Measurements from ENCODE around the gene TSPAN16.

TSPAN16 gene

GRCh38 chr19:11335449-11336146 is 39.6 kb downstream of the TSPAN16 start:
- Histone ChIP-seq H3K4me2 (ENCODE audit: low read depth, low read length) (no peak overlapping the region), H3F3A (ENCODE audit: insufficient read depth, low read length) (no peaks in the 10 kb centered on the region), H3K4me1 (ENCODE audit: low read length) (peaks cover 5% of the 10 kb centered on the region; the same call in 1 of the 2 replicates), H3K36me3 (replicated peaks; ENCODE audit: insufficient read depth, low read length) (no peaks in the 10 kb centered on the region), H2AFZ (ENCODE audit: low read length) (no peak overlapping the region), H3K27me3 (replicated peaks; ENCODE audit: insufficient read depth, low read length) (no peaks in the 10 kb centered on the region), H3K9me2 (replicated peaks; ENCODE audit: insufficient read depth, low read length) (no peaks in the 10 kb centered on the region), H3K4me3 (ENCODE audit: low read length) (no peak overlapping the region), H3K27ac (ENCODE audit: low read length) (no peak overlapping the region), H3K79me2 (ENCODE audit: low read length) (no peaks in the 10 kb centered on the region), H3K9me3 (replicated peaks; ENCODE audit: insufficient read depth, low read length) (no peaks in the 10 kb centered on the region), H3K9ac (ENCODE audit: low read length) (no peak overlapping the region), H4K20me1 (ENCODE audit: insufficient read depth, low read length) (no peaks in the 10 kb centered on the region)
- TF ChIP-seq CTCF (IDR thresholded peaks at IDR 0.05; ENCODE audit: low read length) (no peak), EZH2 (optimal IDR thresholded peaks at IDR 0.05; ENCODE audit: low read depth, low read length) (no peak), EZH2phosphoT487 (IDR thresholded peaks at IDR 0.05; ENCODE audit: low read length) (no peak)
- DNase-seq, result no peak

DNA sequence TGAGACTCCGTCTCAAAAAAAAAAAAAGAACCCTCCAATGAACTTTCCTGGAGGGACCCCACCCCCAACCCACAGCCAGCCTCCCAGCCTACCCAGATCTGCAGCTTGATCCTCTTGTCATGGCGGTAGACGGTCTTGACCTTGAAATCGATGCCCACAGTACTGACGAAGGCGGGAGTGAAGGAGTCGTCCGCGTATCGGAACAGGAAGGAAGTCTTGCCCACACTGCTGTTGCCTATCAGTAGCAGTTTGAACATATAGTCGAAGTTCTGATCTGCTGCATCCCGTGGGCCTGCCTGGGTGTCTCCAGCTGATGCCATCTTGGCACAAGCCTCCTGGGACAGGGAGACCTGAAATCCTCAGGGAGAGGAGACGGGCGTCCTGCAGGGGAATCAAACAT is 41.1 kb downstream of the TSPAN16 start:
- Histone ChIP-seq H4K20me1 (ENCODE audit: insufficient read depth, low read length) (no peaks in the 10 kb centered on the region), H3K4me3 (ENCODE audit: low read length) (no peak overlapping the region), H3K9ac (ENCODE audit: low read length) (no peak overlapping the region), H3F3A (ENCODE audit: insufficient read depth, low read length) (no peaks in the 10 kb centered on the region), H3K4me2 (ENCODE audit: low read depth, low read length) (no peak overlapping the region), H2AFZ (ENCODE audit: low read length) (no peak overlapping the region), H3K9me3 (replicated peaks; ENCODE audit: insufficient read depth, low read length) (no peaks in the 10 kb centered on the region), H3K27ac (ENCODE audit: low read length) (no peak overlapping the region), H3K9me2 (replicated peaks; ENCODE audit: insufficient read depth, low read length) (no peaks in the 10 kb centered on the region), H3K27me3 (replicated peaks; ENCODE audit: insufficient read depth, low read length) (no peaks in the 10 kb centered on the region), H3K36me3 (replicated peaks; ENCODE audit: insufficient read depth, low read length) (no peaks in the 10 kb centered on the region), H3K4me1 (ENCODE audit: low read length) (peaks cover 5% of the 10 kb centered on the region; the same call in 1 of the 2 replicates), H3K79me2 (ENCODE audit: low read length) (no peaks in the 10 kb centered on the region)
- TF ChIP-seq EZH2 (optimal IDR thresholded peaks at IDR 0.05; ENCODE audit: low read depth, low read length) (no peak), CTCF (IDR thresholded peaks at IDR 0.05; ENCODE audit: low read length) (no peak), EZH2phosphoT487 (IDR thresholded peaks at IDR 0.05; ENCODE audit: low read length) (no peak)
- DNase-seq, result no peak

GRCh38 chr19:11338121-11338520 is 42.2 kb downstream of the TSPAN16 start:
- DNase-seq, result no peak
- Histone ChIP-seq H3K27ac (ENCODE audit: low read length) (no peak overlapping the region), H3F3A (ENCODE audit: insufficient read depth, low read length) (no peaks in the 10 kb centered on the region), H3K9ac (ENCODE audit: low read length) (no peak overlapping the region), H3K36me3 (replicated peaks; ENCODE audit: insufficient read depth, low read length) (no peaks in the 10 kb centered on the region), H3K4me1 (ENCODE audit: low read length) (peaks cover 5% of the 10 kb centered on the region; the same call in 1 of the 2 replicates), H2AFZ (ENCODE audit: low read length) (no peak overlapping the region), H3K4me3 (ENCODE audit: low read length) (no peak overlapping the region), H3K27me3 (replicated peaks; ENCODE audit: insufficient read depth, low read length) (no peaks in the 10 kb centered on the region), H3K4me2 (ENCODE audit: low read depth, low read length) (no peak overlapping the region), H3K79me2 (ENCODE audit: low read length) (no peaks in the 10 kb centered on the region), H3K9me2 (replicated peaks; ENCODE audit: insufficient read depth, low read length) (no peaks in the 10 kb centered on the region), H3K9me3 (replicated peaks; ENCODE audit: insufficient read depth, low read length) (no peaks in the 10 kb centered on the region), H4K20me1 (ENCODE audit: insufficient read depth, low read length) (no peaks in the 10 kb centered on the region)
- no peak for TF ChIP-seq CTCF (IDR thresholded peaks at IDR 0.05; ENCODE audit: low read length)

All from MM.1S (cell line).